ENCODE measurements around the gene TAMALIN.

TAMALIN gene

GRCh38 chr12:52043386-52044212, 36.9 kb downstream of the TAMALIN start:
- Mint-ChIP-seq H3K4me1 (ENCODE audit: low read depth) (peaks cover 57% of the 10 kb centered on the region), H3K9me3 (no peaks in the 10 kb centered on the region), H3K27me3 (peaks cover 18% of the 10 kb centered on the region), H3K27ac (no peak overlapping the region), H3K36me3 (ENCODE audit: low read depth) (no peaks in the 10 kb centered on the region), H3K4me3 (no peak overlapping the region)
- intact Hi-C loops (cut with micrococcal nuclease), result no loop called here

GRCh38 chr12:52044292-52044983, 37.7 kb downstream of the TAMALIN start:
- intact Hi-C loops (cut with micrococcal nuclease), result no loop called here
- no peak overlapping the region for H3K4me3 Mint-ChIP-seq
- H3K9me3 Mint-ChIP-seq, result no peaks in the 10 kb centered on the region
- H3K36me3 Mint-ChIP-seq (ENCODE audit: low read depth), result no peaks in the 10 kb centered on the region
- H3K27ac Mint-ChIP-seq, result no peak overlapping the region
- H3K27me3 Mint-ChIP-seq, result peaks cover 23% of the 10 kb centered on the region
- H3K4me1 Mint-ChIP-seq (ENCODE audit: low read depth), result peaks cover 59% of the 10 kb centered on the region

- Mint-ChIP-seq H3K9me3 (no peaks in the 10 kb centered on the region), H3K4me3 (no peak overlapping the region), H3K27me3 (peaks cover 22% of the 10 kb centered on the region), H3K4me1 (ENCODE audit: low read depth) (peaks cover 68% of the 10 kb centered on the region), H3K36me3 (ENCODE audit: low read depth) (no peaks in the 10 kb centered on the region), H3K27ac (peak overlapping the region; percentile 90)
- intact Hi-C loops (cut with micrococcal nuclease), result no loop called here
Measured at GRCh38 chr12:52045794-52046199, 39.1 kb downstream of the TAMALIN start.

GRCh38 chr12:52046859-52047258, 40.1 kb downstream of the TAMALIN start:
- Mint-ChIP-seq H3K9me3 (no peaks in the 10 kb centered on the region), H3K27me3 (peaks cover 26% of the 10 kb centered on the region), H3K4me3 (no peak overlapping the region), H3K4me1 (ENCODE audit: low read depth) (peaks cover 74% of the 10 kb centered on the region), H3K36me3 (ENCODE audit: low read depth) (no peaks in the 10 kb centered on the region), H3K27ac (peak overlapping the region; percentile 12)
- intact Hi-C loops (cut with micrococcal nuclease), result no loop called here

GRCh38 chr12:52049286-52049685, 42.5 kb downstream of the TAMALIN start:
- intact Hi-C loops (cut with micrococcal nuclease), result no loop called here
- no peak overlapping the region for H3K4me3 Mint-ChIP-seq
- no peaks in the 10 kb centered on the region for H3K9me3 Mint-ChIP-seq
- peaks cover 66% of the 10 kb centered on the region for H3K4me1 Mint-ChIP-seq (ENCODE audit: low read depth)
- H3K27ac Mint-ChIP-seq, result peak overlapping the region; percentile 89
- H3K27me3 Mint-ChIP-seq, result peaks cover 32% of the 10 kb centered on the region
- H3K36me3 Mint-ChIP-seq (ENCODE audit: low read depth), result no peaks in the 10 kb centered on the region

- H3K9me3 Mint-ChIP-seq, result no peaks in the 10 kb centered on the region
Measured at GRCh38 chr12:52049688-52050087, 42.9 kb downstream of the TAMALIN start.

GRCh38 chr12:52050116-52050757, 43.5 kb downstream of the TAMALIN start:
- no peaks in the 10 kb centered on the region for H3K9me3 Mint-ChIP-seq
- no peaks in the 10 kb centered on the region for H3K36me3 Mint-ChIP-seq (ENCODE audit: low read depth)
- intact Hi-C loops (cut with micrococcal nuclease), result loop anchor here (2.0 kb wide), 1 partner anchor 25 kb away; no protein-coding TSS in a partner anchor
- H3K27me3 Mint-ChIP-seq, result peaks cover 36% of the 10 kb centered on the region
- peaks cover 57% of the 10 kb centered on the region for H3K4me1 Mint-ChIP-seq (ENCODE audit: low read depth)
- H3K4me3 Mint-ChIP-seq, result peak overlapping the region; percentile 81
- H3K27ac Mint-ChIP-seq, result peak overlapping the region; percentile 89

More at GRCh38 chr12:52049688-52050087, 42.9 kb downstream of the TAMALIN start:
- Mint-ChIP-seq H3K4me3 (peak overlapping the region; percentile 1), H3K4me1 (ENCODE audit: low read depth) (peaks cover 62% of the 10 kb centered on the region), H3K27me3 (peaks cover 35% of the 10 kb centered on the region), H3K36me3 (ENCODE audit: low read depth) (no peaks in the 10 kb centered on the region), H3K27ac (peak overlapping the region; percentile 89)
- intact Hi-C loops (cut with micrococcal nuclease), result loop anchor here (2.0 kb wide), 1 partner anchor 25 kb away; no protein-coding TSS in a partner anchor

- no peaks in the 10 kb centered on the region for H3K9me3 Mint-ChIP-seq
- peaks cover 36% of the 10 kb centered on the region for H3K27me3 Mint-ChIP-seq
- H3K4me3 Mint-ChIP-seq, result peak within 1 kb of the TSS; percentile 81
- peak within 1 kb of the TSS; percentile 89 for H3K27ac Mint-ChIP-seq
- no peaks in the 10 kb centered on the region for H3K36me3 Mint-ChIP-seq (ENCODE audit: low read depth)
- peaks cover 50% of the 10 kb centered on the region for H3K4me1 Mint-ChIP-seq (ENCODE audit: low read depth)
- intact Hi-C loops (cut with micrococcal nuclease), result loop anchor here (1.0 to 2.0 kb wide), 3 partner anchors 18 to 26 kb away; partner anchors contain the start of gene ATG101
Measured at GRCh38 chr12:52050758-52051541, 44.2 kb downstream of the TAMALIN start, which contains the start of gene NR4A1. TSS of gene NR4A1 (plus strand) at chr12:52051442. CDS start at chr12:52054329, 2,887 bp downstream.

- intact Hi-C loops (cut with micrococcal nuclease), result no loop called here
- peaks cover 5% of the 10 kb centered on the region for H3K36me3 Mint-ChIP-seq (ENCODE audit: low read depth)
- H3K4me1 Mint-ChIP-seq (ENCODE audit: low read depth), result peaks cover 33% of the 10 kb centered on the region
- H3K4me3 Mint-ChIP-seq, result no peak overlapping the region
- no peaks in the 10 kb centered on the region for H3K9me3 Mint-ChIP-seq
- H3K27ac Mint-ChIP-seq, result no peak overlapping the region
- peaks cover 36% of the 10 kb centered on the region for H3K27me3 Mint-ChIP-seq
Measured at GRCh38 chr12:52052468-52053186, 45.9 kb downstream of the TAMALIN start.

- no peak overlapping the region for H3K27ac Mint-ChIP-seq
- H3K4me3 Mint-ChIP-seq, result no peak overlapping the region
- H3K9me3 Mint-ChIP-seq, result no peaks in the 10 kb centered on the region
- H3K27me3 Mint-ChIP-seq, result peaks cover 36% of the 10 kb centered on the region
- H3K36me3 Mint-ChIP-seq (ENCODE audit: low read depth), result peaks cover 5% of the 10 kb centered on the region
- intact Hi-C loops (cut with micrococcal nuclease), result no loop called here
- peaks cover 33% of the 10 kb centered on the region for H3K4me1 Mint-ChIP-seq (ENCODE audit: low read depth)
Measured at GRCh38 chr12:52053536-52054209, 46.9 kb downstream of the TAMALIN start.

- Mint-ChIP-seq H3K27ac (no peak overlapping the region), H3K36me3 (ENCODE audit: low read depth) (peaks cover 5% of the 10 kb centered on the region), H3K4me3 (no peak overlapping the region), H3K4me1 (ENCODE audit: low read depth) (peaks cover 30% of the 10 kb centered on the region), H3K27me3 (peaks cover 32% of the 10 kb centered on the region), H3K9me3 (no peaks in the 10 kb centered on the region)
- intact Hi-C loops (cut with micrococcal nuclease), result no loop called here
Measured at GRCh38 chr12:52054231-52054832, 47.6 kb downstream of the TAMALIN start.
